Activated naive CD4-positive, alpha-beta T cell treated with anti-CD3 and anti-CD28 coated beads, Interleukin-2, amount 50 U/mL, for 24 hours (primary cell): ENCODE data around the gene TADA2B.
A peak's percentile ranks its signal among the peaks of the same experiment; 100 is the strongest.

ENCODE experiments used
- H3K27ac Mint-ChIP-seq: one replicate; pipeline ENCODE4 v1.8.0; 2021; ENCODE audit warnings: mild to moderate bottlenecking, mixed read lengths
- H3K27me3 Mint-ChIP-seq: one replicate; pipeline ENCODE4 v1.8.0; 2021; ENCODE audit warnings: mixed read lengths
- H3K36me3 Mint-ChIP-seq: one replicate; pipeline ENCODE4 v1.8.0; 2021; ENCODE audit warnings: mixed read lengths
- H3K4me1 Mint-ChIP-seq: one replicate; pipeline ENCODE4 v1.8.0; 2021; ENCODE audit warnings: mixed read lengths
- H3K4me3 Mint-ChIP-seq: one replicate; pipeline ENCODE4 v1.8.0; 2021; ENCODE audit warnings: mild to moderate bottlenecking, mixed read lengths
- H3K9me3 Mint-ChIP-seq: one replicate; pipeline ENCODE4 v1.8.0; 2021; ENCODE audit warnings: mixed read lengths

TADA2B gene

DNA sequence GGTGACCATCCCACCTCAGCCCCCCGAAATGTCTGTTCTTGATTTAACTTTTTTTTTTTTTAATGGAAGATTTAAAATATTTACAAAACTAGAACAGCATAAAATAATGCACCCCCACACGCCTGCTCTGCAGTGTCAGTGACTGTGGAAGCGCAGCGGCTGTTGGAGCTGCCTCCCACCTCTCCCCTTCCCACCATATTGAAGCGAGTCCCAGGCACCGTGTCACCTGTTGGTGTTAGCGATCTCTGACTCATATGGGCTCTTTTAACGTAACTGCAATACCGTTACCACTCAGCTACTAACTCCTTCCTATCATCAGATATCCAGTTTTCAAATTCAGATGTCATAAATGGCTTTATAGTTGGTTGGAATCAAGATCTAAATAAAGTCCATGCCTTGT is 17.1 kb upstream of the TADA2B start:
- Mint-ChIP-seq H3K36me3 (peaks cover 20% of the 10 kb centered on the region), H3K9me3 (no peaks in the 10 kb centered on the region), H3K4me1 (peaks cover 6% of the 10 kb centered on the region), H3K27me3 (no peaks in the 10 kb centered on the region), H3K4me3 (no peak overlapping the region), H3K27ac (no peak overlapping the region)

DNA sequence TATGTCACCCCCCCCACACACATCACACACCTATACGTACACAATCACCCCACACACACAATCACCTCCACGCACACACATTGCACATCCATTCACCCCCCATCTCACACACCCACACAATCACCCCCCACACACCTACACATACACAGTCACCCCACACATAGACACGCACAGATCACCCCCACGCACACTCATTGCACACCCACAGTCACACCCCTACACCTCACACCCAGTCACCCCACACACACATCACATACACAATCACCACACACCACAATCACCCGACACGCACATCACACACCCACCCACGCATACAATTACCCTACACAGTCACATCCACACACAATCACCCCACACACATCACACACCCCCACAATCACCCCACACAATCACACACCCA is 15.9 kb upstream of the TADA2B start:
- no peaks in the 10 kb centered on the region for H3K9me3 Mint-ChIP-seq
- no peak overlapping the region for H3K27ac Mint-ChIP-seq
- peaks cover 6% of the 10 kb centered on the region for H3K4me1 Mint-ChIP-seq
- peaks cover 20% of the 10 kb centered on the region for H3K36me3 Mint-ChIP-seq
- no peaks in the 10 kb centered on the region for H3K27me3 Mint-ChIP-seq
- H3K4me3 Mint-ChIP-seq: no peak overlapping the region

DNA sequence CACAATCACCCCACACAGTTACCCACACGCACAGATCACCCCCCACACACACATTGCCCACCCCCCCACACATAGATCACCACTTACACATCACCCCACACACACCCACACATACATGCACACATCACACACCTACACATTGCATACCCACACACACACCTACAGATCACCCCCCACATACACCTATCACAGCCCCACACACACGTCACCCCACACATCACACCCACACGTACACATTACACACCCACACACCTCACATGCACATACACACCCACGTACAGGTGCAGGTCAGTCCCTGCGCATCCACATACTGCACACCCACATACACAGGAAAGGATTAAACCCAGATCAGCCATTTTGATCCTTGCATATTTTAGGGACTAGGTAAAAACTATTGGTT is 15.3 kb upstream of the TADA2B start:
- Mint-ChIP-seq H3K4me1 (peaks cover 6% of the 10 kb centered on the region), H3K27me3 (no peaks in the 10 kb centered on the region), H3K36me3 (peaks cover 20% of the 10 kb centered on the region), H3K27ac (peak overlapping the region; percentile 49), H3K4me3 (no peak overlapping the region), H3K9me3 (no peaks in the 10 kb centered on the region)

DNA sequence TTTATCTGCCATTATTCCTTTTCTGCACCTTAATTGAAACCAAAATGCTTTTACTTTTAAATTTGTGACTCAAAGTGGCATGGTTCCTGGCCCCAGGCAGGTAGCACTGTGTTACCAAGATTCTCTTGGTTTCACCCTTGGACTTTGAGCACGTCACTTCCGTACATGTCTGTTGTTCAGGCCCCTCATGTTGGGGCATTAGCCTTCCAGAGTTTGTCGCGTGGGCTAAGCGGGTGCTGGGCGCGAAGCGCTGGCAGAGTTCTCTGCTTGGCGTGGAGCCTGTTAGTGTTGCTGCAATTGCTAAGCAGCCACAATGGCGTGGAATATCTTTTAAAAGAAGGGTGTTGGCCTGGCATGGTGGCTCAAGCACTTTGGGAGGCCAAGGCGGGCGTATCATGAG is 14.0 kb upstream of the TADA2B start:
- Mint-ChIP-seq H3K27me3 (no peaks in the 10 kb centered on the region), H3K27ac (peak overlapping the region; percentile 41), H3K9me3 (no peaks in the 10 kb centered on the region), H3K4me1 (peaks cover 6% of the 10 kb centered on the region), H3K36me3 (peaks cover 20% of the 10 kb centered on the region), H3K4me3 (no peak overlapping the region)

DNA sequence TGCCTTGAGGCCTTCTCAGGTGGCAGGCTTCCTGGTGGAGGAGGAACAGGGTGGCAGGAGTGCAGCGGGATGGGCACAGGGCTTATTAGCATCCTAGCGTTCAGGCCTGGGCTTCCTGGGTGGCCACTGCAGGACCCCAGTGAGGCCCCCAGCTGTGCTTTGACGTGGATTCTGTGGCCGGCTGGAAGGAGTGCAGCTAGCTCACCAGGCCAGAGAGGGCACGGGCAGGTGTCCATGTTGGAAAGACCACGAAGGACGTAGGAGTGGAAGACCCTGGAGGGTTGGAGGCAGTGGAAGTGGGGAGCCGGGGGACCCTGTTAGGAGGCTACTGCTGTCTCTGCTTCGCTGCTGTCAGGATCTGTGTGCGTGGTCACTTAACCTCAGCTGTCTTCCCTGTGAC is 13.3 kb upstream of the TADA2B start:
- Mint-ChIP-seq H3K9me3 (no peaks in the 10 kb centered on the region), H3K27ac (no peak overlapping the region), H3K4me1 (peaks cover 6% of the 10 kb centered on the region), H3K4me3 (no peak overlapping the region), H3K36me3 (peaks cover 20% of the 10 kb centered on the region), H3K27me3 (no peaks in the 10 kb centered on the region)

DNA sequence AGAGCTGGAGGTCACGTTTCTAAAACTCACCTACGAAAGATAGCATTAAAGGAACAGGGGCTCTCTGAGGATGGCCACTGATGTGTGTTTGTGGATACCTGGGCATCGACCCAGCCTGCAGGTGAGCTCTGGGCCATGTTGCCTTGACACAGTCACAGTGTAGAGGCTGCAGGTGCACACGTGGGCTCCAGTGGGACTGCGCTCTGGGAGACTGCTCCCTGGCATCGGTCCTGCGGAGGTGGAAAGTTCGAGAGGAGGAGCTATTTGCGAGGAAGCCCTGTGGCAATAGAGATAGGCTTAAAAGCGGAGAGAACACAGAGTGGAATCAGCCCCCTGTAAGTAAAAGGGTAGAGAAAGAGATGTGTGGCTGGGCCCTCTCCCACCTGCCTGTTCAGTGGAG is 12.3 kb upstream of the TADA2B start:
- Mint-ChIP-seq H3K27ac (no peak overlapping the region), H3K9me3 (no peaks in the 10 kb centered on the region)

DNA sequence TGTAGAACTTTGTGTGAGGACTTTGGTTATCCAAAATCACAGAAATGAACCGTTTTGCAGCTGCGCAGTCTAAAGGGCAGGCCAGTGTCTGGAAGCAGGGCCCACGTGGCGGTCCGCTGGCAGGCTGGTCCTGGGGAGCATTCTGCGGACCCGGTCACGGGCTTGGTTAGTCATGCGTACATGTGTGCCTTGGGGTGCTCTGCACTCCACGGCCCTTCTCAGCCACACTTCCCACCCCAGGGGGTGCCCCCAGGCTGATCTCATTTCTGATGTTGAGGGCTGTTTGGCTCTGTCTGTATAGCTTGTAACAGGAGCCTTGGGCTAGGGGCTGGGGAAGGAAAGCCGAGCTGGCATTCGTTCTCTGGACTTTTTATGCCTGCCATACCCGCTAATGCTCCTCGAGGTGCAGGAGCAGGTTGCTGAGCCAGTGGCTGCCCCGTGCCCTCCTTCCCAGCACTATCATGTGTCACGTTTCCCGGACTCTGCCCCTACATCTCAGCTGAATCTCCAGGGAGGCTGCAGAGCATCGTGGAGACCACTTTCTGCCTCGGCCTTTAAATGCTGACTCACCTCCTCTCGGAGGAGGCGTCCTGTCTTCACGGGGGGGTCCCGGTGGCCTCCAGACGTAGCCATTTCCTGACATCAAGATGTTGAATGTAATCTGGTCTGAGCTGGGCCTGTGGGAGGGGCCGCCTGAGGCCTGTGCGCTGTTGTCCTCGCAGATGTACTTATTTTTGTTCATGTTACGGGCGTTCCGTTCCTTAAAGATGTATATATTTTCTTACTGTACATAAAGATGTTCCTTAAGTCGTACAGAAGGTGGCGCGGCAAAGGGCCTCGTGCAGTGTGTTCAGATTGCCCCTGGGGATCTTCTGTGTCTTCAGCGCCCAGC is 11.4 kb upstream of the TADA2B start:
- H3K27ac Mint-ChIP-seq: no peak overlapping the region
- H3K27me3 Mint-ChIP-seq: no peaks in the 10 kb centered on the region
- H3K4me3 Mint-ChIP-seq: no peak overlapping the region
- H3K4me1 Mint-ChIP-seq: peaks cover 6% of the 10 kb centered on the region
- H3K36me3 Mint-ChIP-seq: peaks cover 17% of the 10 kb centered on the region
- H3K9me3 Mint-ChIP-seq: no peaks in the 10 kb centered on the region

More for the DNA sequence above, 12.3 kb upstream of the TADA2B start:
- no peaks in the 10 kb centered on the region for H3K27me3 Mint-ChIP-seq
- H3K4me1 Mint-ChIP-seq: peaks cover 6% of the 10 kb centered on the region
- H3K4me3 Mint-ChIP-seq: no peak overlapping the region
- peaks cover 19% of the 10 kb centered on the region for H3K36me3 Mint-ChIP-seq

DNA sequence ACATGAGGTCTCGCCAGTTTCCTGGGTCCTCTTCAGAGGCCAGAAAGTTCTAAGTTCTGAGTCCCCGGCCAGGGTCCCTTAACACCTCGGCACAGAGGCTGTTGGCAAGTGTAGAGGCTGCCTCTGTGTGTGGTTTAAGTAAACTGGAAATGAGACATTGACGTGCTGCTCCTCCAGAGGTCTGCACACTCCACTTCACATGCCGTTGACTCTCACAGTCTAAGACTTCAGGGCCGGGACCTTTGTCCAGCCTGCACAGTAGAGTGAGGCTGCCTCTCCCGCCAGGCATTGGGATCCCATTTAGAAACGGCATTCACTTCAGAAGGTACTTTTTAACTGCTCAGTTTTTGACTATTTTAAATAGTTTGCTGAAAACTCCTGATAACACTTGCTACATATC is 10.6 kb upstream of the TADA2B start:
- Mint-ChIP-seq H3K27me3 (no peaks in the 10 kb centered on the region), H3K4me1 (peaks cover 13% of the 10 kb centered on the region), H3K9me3 (no peaks in the 10 kb centered on the region), H3K36me3 (peaks cover 13% of the 10 kb centered on the region), H3K4me3 (no peak overlapping the region), H3K27ac (no peak overlapping the region)

DNA sequence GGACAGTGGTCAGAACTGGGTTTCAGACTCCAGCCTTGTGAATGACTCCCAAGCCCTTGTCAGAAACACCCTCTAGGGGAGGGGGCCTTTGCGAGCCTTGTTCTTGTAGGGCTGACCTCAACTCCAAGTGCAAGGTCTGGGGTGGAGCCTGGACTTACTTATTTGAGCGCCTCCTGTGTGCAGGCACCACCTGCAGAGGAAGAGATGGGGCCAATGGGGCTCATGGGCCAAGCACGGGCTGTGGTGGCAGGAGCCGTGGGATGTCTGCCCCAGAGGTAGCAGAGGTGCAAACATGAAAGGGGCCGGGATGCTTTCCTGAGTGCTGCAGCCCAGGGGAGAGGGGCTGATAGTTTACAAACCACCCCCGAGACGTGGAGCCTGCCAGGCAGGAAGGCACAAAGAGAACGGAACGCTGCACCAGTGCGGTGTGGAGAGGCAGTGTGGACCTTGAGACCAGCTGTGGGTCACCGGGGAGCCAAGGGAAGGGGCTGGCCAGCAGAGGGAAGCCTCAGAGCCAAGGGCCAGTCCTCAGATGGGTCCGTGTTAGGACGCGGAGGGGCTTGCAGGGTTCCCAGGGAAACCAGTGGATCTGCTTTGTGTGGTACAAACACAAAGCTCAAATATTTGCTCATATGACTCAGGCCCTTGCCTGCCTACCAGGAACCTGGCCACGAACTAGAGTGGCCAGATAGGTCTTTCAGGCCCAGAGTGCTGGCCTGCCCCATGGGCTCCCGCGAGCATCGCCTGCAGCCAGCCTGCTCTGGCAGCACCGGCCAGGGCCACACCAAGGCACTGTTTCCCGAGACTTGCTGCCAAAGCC is 8.7 kb upstream of the TADA2B start:
- no peaks in the 10 kb centered on the region for H3K9me3 Mint-ChIP-seq
- H3K4me1 Mint-ChIP-seq: peaks cover 13% of the 10 kb centered on the region
- no peaks in the 10 kb centered on the region for H3K27me3 Mint-ChIP-seq
- peaks cover 4% of the 10 kb centered on the region for H3K36me3 Mint-ChIP-seq
- H3K4me3 Mint-ChIP-seq: no peak overlapping the region
- H3K27ac Mint-ChIP-seq: no peak overlapping the region

DNA sequence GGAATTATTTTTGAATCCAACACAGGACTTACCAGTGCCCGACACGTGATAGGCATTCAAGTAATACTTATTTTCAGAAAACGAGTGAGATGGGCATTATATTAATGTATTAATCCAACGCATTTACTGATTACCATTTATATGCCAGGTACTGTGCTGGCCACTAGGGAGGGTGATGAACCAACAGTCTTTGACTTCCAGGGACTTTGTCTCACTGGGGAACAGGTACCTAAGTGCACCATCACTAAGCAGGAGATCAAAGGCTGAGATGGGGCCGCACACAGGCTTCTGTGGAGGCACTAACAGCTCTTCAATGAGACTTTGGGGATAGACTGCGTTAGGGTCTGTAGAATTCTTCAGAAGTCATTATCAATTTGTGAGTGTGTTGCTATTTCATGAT is 5.7 kb upstream of the TADA2B start:
- no peak overlapping the region for H3K27ac Mint-ChIP-seq
- no peak overlapping the region for H3K4me3 Mint-ChIP-seq
- H3K4me1 Mint-ChIP-seq: peaks cover 22% of the 10 kb centered on the region
- H3K36me3 Mint-ChIP-seq: no peaks in the 10 kb centered on the region
- H3K9me3 Mint-ChIP-seq: no peaks in the 10 kb centered on the region
- H3K27me3 Mint-ChIP-seq: no peaks in the 10 kb centered on the region

DNA sequence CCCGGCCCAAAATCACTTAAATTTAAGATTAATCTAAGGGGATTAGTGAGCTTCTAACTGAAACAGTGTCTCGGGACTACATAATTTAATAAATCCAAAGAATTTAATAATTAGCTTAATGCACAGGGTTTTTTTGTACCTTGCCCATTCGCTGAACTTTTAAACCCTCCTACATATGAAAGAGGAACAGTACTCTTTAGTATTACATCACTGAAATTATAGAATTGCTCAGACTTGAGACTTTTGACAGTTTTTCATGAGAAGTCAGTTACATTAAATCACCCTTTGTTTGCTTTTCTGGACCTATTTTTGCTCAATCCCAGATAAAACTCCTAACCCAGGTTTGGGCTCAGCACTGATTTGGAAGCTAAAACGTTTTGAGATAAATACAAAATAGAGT is 2.4 kb upstream of the TADA2B start:
- no peak overlapping the region for H3K27ac Mint-ChIP-seq
- peak overlapping the region; percentile 52 for H3K4me3 Mint-ChIP-seq
- peaks cover 36% of the 10 kb centered on the region for H3K4me1 Mint-ChIP-seq
- H3K9me3 Mint-ChIP-seq: no peaks in the 10 kb centered on the region
- no peaks in the 10 kb centered on the region for H3K27me3 Mint-ChIP-seq
- H3K36me3 Mint-ChIP-seq: no peaks in the 10 kb centered on the region

DNA sequence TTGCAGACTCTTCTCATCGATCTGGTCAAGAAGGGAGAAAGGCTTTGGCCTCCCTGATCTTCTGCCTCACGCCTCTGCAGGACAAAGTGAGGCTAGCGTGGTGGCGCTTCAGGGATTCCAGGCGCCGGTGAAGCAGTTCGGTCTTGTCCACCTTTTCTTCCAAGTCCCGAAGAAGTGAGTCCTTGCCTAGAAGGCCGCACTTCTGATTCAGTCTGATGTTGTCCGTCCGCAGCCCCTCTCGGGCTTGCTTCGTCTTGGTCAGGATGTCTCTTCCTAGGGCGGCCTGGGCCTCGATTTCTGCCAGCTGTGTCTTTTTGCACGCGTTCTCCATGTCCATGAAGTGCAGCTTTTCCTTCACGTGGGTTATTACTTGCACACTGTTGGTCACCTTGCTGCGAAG is 1.9 kb upstream of the TADA2B start:
- Mint-ChIP-seq H3K4me1 (peaks cover 41% of the 10 kb centered on the region), H3K4me3 (no peak overlapping the region), H3K36me3 (no peaks in the 10 kb centered on the region), H3K27me3 (no peaks in the 10 kb centered on the region), H3K27ac (no peak overlapping the region), H3K9me3 (no peaks in the 10 kb centered on the region)

DNA sequence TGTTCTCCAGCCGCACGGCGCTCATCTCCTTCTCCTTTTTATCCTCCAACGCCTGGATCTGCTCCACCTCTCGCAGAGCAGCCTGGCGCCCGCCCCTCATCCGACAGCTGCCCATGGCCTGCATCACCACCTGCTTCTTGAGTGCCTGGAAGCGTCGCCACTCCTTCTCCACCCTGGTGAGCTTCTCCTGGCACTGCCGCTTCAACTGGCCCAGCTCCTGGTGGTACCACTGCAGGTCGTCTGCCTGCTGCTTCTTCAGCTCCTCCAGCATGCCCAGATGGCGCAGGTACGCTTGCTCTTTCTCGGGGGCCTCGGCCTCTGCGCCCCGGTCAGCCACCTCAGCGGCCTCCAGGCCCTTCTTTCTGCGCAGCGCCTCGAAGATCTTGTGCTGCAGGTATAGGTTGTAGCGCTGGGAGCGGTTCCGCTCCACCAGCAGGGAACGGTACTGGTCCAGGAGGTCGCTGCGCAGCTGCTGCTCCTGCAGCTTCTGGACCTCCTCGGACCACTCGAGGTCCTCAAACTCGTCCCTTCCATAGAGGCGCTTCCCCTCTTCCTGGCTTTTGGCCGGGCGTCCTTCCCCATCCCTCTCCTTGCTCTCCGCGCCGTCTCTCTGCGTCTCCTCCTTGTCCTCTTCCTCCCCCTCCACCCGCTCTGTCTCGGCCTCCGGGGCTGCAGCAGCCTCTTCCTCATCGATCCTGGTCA is 1.2 kb upstream of the TADA2B start:
- Mint-ChIP-seq H3K27ac (peak overlapping the region; percentile 69), H3K27me3 (no peaks in the 10 kb centered on the region), H3K9me3 (no peaks in the 10 kb centered on the region), H3K36me3 (no peaks in the 10 kb centered on the region), H3K4me1 (peaks cover 47% of the 10 kb centered on the region), H3K4me3 (peak overlapping the region; percentile 84)

DNA sequence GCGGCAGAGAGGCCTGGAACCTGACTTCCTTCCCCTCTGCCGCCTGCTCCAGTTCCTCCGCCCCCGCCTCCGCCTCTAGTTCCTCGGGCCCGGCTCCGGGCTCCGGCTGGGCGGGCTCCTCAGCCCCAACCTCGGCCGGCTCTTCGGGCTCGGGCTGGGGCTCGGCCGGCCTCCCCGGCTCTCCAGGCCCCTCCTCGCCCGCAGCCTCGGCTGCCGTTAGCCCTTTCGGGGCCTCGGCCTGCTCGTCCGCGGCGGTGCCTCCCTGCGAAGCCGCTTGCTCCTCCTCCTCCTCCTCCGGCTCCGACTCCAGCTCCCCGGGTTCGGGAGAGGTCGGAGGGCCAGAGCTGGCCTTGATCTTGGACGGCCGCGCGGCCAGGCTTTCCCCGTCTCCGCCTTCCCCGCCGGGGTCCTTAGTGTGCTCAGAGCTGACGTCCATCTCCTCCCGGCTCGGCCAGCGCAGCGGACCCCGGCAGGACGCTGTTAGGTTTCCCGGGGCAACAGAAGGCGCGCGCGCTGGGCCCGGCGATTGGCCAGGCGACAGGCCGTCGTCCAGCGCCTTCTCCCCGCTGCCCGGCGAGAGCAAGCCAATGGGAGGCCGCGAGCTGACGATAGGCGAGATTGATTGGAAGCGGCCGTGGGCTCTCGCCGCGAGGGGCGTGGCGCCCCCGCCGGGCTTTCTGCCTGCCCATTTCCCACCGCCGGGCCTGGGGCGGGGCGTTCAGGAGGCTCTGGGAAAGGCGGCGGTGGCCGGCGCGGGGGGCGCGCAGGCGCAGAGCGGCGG is 479 bp upstream of the TADA2B start:
- Mint-ChIP-seq H3K4me1 (peaks cover 47% of the 10 kb centered on the region), H3K36me3 (no peaks in the 10 kb centered on the region), H3K4me3 (peak overlapping the region; percentile 92)

More for the DNA sequence above, 479 bp upstream of the TADA2B start:
- Mint-ChIP-seq H3K9me3 (no peaks in the 10 kb centered on the region), H3K27me3 (no peaks in the 10 kb centered on the region), H3K27ac (peak overlapping the region; percentile 89)
